Measurements from ENCODE around the gene DGCR2.
"Not testable (repeated sequence)": the region's sequence is repeated elsewhere in the genome, so short reads cannot be mapped to it uniquely, and the experiment has no call there.

Gene DGCR2

DNA sequence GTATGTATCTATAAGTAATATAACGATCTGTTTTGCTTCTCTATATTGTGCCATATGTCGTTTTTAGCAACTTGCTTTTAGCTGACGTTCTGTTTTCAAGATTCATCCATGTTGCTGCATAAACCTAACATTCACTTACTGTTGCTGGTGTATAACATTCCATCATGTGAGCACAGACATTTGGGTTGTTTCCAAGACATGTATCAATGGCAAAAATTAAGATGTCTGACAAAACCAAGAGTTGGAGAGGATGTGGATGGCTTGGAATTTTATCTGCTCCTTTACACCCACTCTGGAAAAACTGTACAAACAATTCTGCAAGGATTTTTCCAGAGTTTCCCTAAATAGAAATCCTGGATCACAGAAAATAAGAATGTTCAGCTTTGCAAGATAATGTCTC lies 40.9 kb downstream of the DGCR2 start:
- DNase-seq (ENCODE audit: low read depth), result no peak

DNA sequence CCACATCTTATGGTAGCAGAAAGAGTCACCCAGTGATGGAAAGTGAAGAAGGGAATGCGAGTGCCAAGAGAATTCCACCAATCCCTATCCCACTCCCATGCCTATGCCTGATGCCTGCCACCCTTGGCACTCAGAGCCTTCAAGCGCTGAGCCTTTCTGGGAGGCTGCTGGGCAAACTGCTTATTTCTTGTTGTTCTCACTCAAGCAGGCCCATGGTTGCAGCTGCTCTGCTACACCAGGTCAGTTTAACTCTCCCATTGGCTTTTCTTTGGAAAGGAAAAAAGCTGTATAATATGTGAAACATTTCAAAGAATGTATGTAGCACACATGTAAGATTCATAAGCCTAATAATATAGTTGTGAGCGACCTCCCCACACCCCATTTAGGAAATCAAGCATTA lies 41.4 kb downstream of the DGCR2 start:
- DNase-seq (ENCODE audit: low read depth), result no peak

DNA sequence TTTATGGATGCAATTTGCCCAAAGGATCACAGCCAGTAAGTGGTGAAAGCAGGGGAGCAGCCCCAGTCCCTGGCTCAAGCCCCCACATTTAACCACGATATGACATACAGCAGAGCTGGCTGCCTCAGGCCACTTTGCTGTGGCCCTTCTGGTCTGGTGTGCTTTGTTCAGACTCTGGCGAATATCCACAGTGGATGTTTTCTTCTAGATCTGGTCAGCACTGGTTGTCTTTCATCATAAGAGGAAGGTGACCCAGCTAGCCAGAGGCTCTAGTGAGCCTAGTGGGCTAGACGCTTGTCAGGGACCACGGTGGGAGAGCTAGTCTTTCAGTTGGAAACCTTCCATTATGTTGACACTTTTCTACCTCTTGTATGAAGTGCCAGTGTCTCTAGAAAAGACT lies 42.5 kb downstream of the DGCR2 start:
- DNase-seq (ENCODE audit: low read depth), result no peak

DNA sequence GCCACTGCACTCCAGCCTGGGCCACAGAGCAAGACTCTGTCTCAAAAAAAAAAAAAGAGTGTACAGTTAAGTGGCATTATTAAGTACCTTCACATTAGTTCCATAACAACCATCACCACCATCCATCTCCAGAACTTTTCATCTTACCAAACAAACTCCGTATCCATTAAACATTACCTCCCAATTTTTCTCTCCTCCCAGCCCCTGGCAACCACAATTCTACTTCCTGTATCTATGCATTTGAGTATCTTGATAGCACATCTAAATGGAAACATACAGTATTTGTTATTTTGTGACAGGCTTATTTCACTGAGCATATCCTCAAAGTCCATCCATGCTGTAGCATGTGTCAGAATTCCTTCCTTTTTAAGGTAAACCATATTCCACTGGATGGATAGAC lies 46.8 kb downstream of the DGCR2 start:
- DNase-seq (ENCODE audit: low read depth), result no peak

DNA sequence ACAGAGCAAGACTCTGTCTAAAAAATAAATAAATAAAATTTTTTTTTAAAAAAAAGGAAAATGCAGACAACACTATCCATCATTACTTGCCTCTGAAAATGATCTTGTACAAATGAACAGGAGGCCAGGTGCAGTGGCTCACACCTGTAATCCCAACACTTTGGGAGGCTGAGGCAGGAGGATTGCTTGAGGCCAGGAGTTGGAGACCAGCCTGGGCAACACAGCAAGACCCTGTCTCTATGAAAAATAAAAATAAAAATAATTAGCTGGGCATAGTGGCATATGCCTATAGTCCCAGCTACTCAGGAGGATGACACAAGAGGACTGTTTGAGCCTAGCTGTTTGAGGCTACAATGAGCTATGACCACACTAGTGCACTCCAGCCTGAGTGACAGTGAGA lies 49.4 kb downstream of the DGCR2 start:
- not testable (repeated sequence) for DNase-seq (ENCODE audit: low read depth)

DNA sequence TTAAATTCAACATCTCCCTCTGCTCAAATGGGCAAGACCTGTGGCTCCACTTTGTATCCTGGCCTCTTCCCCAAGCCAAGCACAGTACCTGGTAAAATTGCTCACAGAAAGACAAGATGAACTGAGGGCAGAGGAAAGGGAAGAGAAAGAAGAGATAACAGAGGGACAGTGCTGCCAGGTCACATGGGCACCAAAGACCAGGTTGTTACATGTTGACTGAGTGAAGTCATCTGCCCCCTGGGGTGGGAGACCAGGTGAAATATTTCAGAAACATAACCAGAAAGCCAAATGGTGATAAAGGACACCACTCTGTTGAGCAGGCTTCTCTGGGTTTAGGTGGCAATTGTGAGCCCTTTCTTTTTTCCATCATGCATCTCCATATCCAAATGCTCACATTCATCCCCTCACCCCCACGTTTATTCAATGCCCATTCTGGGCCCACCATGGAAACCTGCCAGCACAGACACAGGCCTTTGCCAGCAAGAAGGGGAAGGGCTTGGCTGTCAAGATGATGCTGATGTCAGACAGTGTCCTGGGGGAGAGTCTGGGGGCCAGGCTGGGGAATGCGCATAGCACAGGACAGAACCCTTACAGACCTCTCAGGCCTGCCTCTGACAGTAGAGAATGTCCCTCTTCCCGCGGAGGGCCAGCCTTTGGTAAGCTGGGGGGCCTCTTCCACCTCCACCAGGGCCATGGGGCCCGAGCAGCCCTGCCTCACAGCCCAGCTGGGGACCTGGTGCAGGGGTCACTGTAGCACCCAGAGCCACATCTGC lies 51.6 kb downstream of the DGCR2 start:
- no peak for DNase-seq (ENCODE audit: low read depth)

DNA sequence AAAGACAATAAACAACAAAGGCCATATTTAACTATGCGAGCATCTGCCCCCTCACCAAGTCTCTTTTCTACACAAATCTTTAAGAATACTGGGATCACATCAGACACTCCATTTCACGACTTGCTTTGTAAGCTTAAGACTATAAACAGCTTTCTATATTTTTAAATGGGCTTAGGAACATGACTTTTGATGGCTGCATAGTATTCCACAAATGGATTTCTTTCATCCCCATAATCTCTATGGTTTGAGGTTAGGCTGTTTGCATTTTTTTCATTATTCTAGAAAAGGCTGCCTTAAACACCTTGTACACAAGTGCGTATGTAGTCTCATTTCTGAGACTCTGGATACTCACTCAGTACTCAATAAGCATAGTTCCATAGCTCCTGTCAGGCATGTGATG lies 52.8 kb downstream of the DGCR2 start:
- no peak for DNase-seq (ENCODE audit: low read depth)

DNA sequence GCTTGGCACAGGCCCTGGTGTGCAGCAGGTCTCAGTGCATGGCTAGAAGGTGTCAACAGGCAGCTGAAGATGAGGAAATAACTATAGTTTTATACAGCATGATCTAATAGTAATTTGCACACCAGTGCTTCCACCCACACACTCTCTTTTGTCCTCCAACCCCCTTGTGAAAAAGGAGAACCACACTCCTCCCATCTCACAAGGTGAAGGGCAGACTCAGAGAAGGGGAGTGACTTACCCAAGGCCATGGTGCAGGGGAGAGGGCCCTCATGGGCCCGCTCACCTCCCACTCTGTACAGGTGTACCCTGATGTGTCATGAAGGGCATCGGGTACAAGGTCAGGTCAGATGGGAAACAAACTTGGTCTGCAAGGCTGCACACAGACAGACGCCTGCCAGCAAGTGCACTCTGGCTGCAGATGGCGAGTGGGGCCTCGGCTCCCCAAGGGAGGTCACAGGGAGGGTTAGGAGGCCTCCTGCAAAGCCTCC lies 53.4 kb downstream of the DGCR2 start:
- no peak for DNase-seq (ENCODE audit: low read depth)

DNA sequence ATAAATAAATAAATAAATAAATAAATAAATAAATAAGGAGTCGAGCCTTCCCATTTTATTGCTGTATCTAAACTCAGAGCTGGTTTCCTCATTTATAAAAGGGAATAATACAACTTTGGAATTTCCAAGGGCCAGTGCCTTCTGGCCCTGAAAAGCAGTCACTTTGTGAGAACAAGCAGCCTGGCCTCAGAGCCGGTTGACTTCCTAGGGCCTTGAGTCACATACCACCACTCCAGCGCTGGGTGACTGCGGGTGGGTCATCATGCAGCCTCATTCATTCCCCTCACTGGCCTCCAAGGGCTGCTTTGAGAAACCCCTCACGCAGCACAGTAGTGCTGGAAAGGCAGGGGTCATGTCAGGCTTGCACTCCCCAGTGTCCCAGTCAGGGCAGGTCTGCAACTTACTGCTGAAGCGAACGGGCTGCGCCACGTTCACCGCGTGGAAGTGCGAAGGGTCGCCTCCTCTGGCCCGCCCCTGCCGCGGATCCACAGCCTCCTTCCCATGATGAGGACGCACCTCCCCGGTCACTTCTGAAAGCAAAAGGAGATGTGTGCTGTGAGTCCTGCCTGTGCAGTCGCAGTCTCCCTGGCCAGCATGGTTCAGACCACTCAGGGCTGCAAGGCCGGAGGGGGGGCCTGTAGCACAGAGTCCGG lies 54.4 kb downstream of the DGCR2 start:
- no peak for DNase-seq (ENCODE audit: low read depth)

DNA sequence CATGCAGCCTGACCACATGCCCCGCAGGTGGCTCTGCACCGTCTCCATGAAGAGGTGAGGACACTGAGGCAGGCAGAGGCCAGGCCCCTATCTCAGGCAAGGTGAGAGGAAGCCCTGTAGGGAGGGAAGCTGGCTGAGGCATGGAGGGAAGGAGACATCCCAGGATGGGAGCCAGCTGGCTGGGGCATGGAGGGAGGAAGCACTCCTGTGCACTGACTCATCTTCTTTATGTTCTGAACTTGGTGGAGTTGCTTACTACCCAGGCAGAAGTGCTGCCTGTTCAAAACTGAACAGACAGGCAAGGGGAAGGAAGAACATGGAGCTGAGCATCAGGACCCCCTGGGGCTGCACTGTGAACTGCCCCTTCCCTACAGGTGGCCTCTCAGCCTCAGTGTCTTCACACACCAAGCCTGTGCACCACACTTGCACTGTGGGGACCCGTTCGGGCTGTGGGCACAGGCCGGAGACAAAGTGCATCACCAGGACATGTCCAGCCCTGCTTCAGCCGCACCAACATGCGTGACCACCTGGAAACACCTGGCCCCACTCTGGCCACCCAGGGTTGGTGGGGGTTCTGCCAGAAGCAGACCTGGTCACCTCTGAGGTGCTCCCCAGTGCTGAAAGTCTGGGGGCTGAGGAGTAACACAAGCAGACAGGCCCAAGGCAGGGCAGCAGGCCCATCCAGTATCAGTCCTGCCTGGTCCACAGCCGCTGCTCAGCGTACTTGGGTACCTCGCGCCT lies 55.5 kb downstream of the DGCR2 start:
- DNase-seq (ENCODE audit: low read depth), result no peak

DNA sequence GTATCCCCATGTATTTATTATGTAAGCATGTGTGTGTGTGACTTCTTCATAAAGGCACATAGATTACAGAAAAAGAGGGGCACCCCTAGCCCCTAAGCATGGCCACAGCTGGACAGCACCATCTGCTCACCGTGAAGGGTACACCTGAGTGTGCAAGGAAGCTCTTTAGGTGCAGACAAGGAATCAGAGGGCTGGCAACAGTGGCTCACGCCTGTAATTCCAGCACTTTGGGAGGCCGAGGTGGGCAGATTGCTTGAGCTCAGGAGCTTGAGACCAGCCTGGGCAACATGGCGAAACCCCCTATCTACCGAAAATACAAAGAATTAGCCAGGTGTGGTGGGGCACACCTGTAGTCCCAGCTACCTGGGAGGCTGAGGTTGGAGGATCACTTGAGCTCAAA lies 56.3 kb downstream of the DGCR2 start:
- no peak for DNase-seq (ENCODE audit: low read depth)

DNA sequence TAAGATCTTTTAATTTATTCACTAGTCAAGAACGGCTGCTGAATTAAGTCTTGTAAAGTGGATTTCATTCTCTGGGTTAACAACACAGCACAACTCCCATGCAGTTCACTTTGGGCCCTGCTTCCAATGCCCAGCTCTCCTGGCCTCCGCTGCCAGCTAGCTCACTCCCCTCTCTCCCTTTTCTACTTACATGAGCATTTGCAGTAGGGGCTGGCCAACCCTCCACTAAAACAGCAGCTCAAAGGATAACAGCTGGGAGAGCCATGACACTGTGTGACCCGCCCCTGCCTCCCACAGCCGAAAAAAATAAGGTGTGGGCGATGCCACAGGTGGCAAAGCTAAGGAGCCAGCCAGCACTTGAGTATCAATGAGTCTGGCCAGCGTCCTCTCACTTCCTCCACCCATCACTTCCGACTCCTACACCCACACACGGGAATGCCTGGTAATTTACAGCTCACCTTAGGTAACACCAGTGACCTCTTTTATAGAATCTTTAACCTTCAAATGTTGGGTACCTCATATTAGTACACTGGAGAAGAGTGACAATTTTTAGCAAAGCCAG lies 56.8 kb downstream of the DGCR2 start:
- no peak for DNase-seq (ENCODE audit: low read depth)

DNA sequence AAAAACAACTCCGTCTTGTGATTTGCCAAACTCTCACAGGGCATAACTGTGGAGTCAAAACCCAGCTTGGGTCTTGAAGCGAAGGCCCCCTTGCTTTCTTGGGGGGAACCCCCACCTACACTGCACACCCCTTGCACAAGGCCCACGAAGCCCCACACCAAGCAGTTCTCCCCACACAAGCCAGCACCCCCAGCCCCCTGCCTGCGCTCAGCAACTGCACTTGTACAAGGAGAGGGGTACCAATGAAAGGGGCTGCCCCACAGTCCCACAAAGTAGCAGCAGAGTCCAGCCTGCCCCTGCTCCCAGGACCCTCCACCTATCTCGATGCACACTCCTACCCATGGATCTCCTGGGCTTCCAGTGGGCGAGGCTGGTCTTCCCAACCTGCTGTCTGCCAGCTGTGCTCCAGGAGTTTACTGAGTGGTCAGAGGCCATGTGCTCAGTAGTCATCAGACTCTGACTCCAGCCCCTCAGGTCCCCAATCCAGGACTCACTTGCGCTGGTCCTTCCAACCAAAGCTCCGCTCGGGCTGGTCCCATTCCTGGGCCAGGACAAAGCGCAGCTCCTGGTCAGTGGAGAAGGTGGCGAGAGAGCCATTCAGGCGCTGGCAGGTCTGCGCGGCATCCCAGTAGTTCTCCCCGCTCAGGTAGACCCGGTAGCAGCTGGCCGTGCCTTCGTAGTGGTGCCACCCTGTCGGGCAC lies 57.7 kb downstream of the DGCR2 start:
- DNase-seq (ENCODE audit: low read depth), result no peak

DNA sequence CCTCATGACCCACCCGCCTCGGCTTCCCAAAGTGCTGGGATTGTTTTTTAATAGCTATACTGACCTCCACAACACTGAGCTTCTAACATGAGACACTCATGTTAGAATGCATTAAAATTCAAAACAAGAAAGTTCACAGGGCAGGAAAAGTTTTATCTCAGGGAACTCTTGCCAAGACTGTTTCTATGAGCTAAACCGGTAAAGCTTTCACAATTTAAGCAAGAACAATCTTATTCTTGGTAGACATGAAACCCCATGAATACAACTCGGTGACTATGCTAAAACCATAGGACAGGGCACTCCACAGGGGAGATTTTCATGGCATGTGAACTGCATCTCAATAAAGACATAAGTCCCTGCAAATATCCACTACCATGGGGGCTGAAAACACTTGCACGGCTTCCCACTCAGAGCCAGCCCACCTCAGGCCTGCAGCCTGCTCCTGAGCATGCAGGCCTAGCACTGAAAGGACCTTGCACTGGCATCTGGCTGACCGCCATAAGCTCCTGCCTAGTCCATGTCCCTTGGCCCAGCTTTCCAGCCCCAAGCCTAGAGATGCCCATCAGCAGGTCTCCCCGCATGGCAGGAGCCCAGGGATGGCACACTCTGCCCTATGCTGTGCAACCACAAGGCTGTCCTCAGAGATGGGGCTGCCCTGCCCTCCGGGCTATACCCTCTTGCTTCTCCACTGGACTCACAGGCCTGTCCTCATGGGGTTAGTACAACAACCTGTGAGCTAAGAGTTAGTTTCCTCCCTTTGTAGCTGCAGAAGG lies 58.4 kb downstream of the DGCR2 start:
- DNase-seq (ENCODE audit: low read depth), result no peak

DNA sequence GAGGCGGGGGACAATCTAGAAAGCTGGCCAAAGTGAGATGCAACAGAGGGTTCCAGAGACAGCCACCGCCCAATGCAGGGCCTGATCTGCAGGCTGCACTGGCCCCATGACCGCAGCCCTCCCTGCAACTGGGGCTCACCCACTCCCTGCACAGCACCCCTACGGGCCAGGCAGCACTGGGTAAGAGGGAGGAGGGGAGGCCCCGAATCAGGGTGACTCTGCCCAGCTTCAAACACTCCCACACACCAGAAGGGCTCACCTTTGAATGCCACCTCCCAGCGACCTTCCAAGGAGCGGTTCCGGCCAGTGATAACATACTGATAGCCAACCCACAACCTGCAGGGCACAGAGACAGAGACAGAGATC lies 59.3 kb downstream of the DGCR2 start:
- DNase-seq (ENCODE audit: low read depth), result no peak

DNA sequence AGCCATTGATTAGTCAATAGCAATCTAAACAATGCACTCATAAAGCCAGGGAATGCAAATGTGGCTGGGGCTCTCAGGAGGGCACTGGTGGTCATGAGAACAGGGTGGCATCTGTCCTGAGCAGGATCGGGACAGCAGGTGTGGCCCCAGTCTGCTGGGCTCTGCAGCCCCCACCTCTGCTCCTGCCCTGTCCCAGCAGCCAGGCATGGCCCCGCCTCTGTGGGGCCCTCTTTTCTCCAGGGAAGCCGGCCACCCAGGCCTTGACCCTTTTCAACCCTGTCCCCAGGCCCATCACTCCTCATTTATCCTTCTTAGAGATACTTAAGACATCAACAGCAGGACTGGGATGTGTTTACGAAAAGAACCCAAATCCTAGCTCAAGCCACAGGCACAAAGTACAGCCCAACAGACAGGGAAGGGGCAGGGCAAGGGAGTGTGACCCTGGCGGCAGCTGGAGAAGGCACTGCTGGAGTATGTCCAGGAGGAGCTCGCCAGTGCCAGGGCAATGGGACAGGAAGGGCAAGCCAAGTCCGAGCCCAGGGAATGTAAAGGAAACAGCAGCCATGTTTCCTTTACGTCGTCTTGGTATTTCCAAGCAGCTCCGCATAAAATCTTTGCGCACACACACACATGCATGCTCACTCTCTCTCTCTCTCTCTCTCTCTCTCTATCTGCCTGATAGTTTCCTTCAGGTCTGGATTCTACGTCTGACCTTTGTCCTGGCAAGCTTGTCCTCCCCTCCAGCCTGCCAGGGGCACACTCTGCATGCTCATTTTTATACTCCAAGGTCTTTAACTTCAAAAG lies 59.9 kb downstream of the DGCR2 start:
- DNase-seq (ENCODE audit: low read depth), result no peak

DNA sequence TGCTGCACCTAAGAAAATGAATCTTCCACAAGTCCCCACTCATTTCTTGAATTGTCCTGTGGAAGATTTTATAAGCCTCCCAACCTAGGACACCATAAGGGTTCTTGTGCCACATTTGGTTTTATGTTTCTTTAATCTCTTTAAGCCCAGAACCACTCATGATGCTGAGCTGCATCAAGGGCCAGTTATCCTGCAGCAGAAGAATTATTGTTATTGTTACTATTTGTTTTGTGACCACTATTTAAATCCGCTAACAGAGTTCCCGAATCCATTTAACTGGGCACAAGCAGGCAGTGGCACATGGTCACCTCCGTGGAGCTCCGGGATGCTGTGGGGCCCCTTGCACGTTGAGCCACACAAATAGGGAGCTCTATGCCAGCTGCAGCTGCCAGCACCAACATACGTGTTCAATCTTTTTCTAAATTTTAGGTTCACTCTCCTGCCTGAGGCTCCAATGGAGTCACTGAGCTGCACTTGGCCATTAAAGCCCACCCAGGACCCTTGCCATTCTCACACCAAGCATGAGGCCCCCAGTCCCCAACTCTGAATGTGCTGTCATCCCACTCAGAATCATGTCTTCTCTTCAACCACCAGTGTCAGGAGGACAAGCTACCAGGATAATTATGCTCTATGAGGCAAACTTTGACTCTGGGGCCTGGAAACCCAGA lies 60.6 kb downstream of the DGCR2 start:
- DNase-seq (ENCODE audit: low read depth), result no peak

DNA sequence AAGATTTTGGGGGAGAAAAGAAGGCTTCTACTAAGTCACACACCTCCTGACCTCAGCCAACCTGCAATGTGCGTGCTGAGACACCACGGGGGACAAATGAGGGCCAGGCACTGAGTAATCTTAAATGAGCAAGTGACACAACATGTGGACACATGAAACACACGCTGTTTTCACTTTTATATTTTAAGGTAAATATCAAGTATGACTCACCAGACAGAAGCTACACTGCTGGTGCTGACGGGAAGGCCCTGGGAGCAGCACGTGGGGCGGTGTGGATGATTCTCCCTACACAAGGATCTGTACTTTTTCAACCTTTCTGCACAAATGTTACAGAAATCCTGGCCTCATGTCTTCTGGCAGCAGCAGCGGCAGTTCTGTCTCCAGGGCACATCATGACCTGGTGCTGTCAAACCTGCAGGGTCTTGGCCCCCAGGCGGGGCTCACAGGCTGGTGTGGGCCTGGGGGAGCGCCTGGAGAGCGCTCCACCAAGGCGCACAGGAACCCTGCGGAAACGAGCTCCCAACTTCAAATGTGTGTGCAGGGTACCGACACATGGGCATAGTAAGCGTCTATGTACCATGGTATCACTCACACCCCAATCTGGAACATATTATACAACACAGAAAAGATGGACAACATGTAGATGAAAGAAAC lies 61.7 kb downstream of the DGCR2 start:
- no peak for DNase-seq (ENCODE audit: low read depth)

DNA sequence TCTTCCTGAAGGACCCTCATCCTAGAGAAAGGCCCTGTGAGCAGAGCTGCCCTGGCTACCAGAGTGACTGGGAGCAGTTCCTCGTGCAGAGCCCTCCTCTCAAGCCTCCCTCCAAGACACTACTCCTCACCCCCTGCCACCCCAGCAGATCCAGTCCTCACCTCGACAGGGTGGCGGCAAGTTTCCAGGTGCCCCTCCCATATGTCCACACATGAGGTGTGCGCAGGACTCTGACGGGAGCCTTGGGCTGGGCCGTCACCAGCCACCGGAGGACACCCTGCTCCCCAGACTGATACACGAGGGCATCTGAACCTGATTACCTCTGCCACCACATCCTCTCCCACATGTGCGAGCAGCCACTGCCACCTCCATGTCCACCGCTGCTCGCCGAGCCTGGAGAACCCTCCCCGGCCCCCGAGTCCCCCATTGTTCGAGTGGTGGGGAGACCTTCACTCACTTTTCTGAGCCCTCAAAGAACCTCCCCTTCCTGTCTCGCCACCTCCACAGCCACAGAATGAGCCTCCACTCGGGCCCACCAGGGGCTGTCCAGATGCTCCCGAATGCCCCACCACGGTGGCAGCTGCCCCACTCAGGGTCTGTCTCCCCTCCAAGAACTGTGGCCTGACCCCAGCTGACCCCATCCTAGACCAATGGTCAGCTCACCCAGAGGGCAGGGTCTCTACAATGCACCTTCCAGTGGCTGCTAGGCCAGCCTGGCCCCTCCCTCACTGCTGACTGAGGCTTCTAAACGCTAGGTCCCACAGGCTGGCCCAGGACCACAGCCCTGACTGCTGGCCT lies 62.5 kb downstream of the DGCR2 start:
- DNase-seq (ENCODE audit: low read depth), result no peak

Data from stimulated activated CD8-positive, alpha-beta memory T cell treated with anti-CD3 and anti-CD28 coated beads, Interleukin-15, amount 100 ng/mL, for 24 hours (primary cell).